Caco-2 (cell line): ENCODE measurements around the gene HEBP1. TPM values are rescaled to one million over a fixed set of nuclear protein-coding genes. Genes with fewer than 3 reads are reported as not detected.

Experiments
- BruUV-seq: library from RNA; stranded (reverse); fragments of 400-500 nt; replicated peaks from 2 replicates; lab custom pipeline; 2021; lab: Mats Ljungman, UMichigan
- CTCF ChIA-PET: fragments of 300-600 bp; sonication (Branson Sonifier 250); formaldehyde crosslinking; loops from one replicate; lab custom pipeline; 2022; ENCODE audit warnings: antibody characterized with exemption; lab: Charles Lee
- POLR2A ChIA-PET: fragments of 300-600 bp; sonication (Branson Sonifier 250); formaldehyde crosslinking; loops from one replicate; lab custom pipeline; 2022; ENCODE audit warnings: antibody characterized with exemption; lab: Charles Lee
- DNase-seq, 2 experiments: peaks; one replicate each; pipeline versions ENCODE4 v3.0.0 to v3.0.0-alpha.2; 2020 to 2022
- H3K27me3 ChIP-seq: replicated peaks from 2 replicates; pipeline ENCODE4 v1.6.0; 2011; ENCODE audit warnings: low read length; ENCODE audit not compliant: control insufficient read depth, insufficient read depth
- H3K36me3 ChIP-seq: 2 replicates; pipeline ENCODE4 v1.5.1; 2011; ENCODE audit warnings: low read length; ENCODE audit not compliant: control insufficient read depth, insufficient read depth
- H3K4me1 ChIP-seq: fragments of 250-450 bp; sonication (Bioruptor Pico); 2 replicates; pipeline ENCODE4 v1.5.1; 2020; ENCODE audit warnings: mild to moderate bottlenecking
- H3K4me3 ChIP-seq: 2 replicates; pipeline ENCODE4 v1.5.1; 2011; ENCODE audit warnings: low read depth, mild to moderate bottlenecking, control low read depth, low read length
- H3K9me3 ChIP-seq: fragments of 250-450 bp; sonication (Bioruptor Pico); 2 replicates; pipeline ENCODE4 v1.5.1; 2020; ENCODE audit warnings: mild to moderate bottlenecking, moderate library complexity
- H3K27ac Mint-ChIP-seq: one replicate; pipeline ENCODE4 v1.8.0; 2022; ENCODE audit warnings: mixed read lengths; ENCODE audit not compliant: unreplicated experiment
- H3K27me3 Mint-ChIP-seq: one replicate; pipeline ENCODE4 v1.8.0; 2022; ENCODE audit warnings: mixed read lengths; ENCODE audit not compliant: insufficient read depth, unreplicated experiment
- H3K36me3 Mint-ChIP-seq: one replicate; pipeline ENCODE4 v1.8.0; 2022; ENCODE audit warnings: mild to moderate bottlenecking, mixed read lengths; ENCODE audit not compliant: insufficient read depth, unreplicated experiment
- H3K4me1 Mint-ChIP-seq: one replicate; pipeline ENCODE4 v1.8.0; 2022; ENCODE audit warnings: low read depth, mixed read lengths; ENCODE audit not compliant: unreplicated experiment
- H3K4me3 Mint-ChIP-seq: one replicate; pipeline ENCODE4 v1.8.0; 2022; ENCODE audit warnings: mild to moderate bottlenecking, moderate library complexity, mixed read lengths; ENCODE audit not compliant: unreplicated experiment
- H3K9me3 Mint-ChIP-seq: one replicate; pipeline ENCODE4 v1.8.0; 2022; ENCODE audit warnings: mixed read lengths; ENCODE audit not compliant: unreplicated experiment
- intact Hi-C: fragments of 100-400 bp; cut with micrococcal nuclease; formaldehyde crosslinking; loops from one replicate; pipeline ENCODE4 v1.10.0; 2022; ENCODE audit not compliant: unreplicated experiment
- total RNA-seq: library from RNA; stranded (reverse); gene quantifications from 2 replicates; pipeline ENCODE4 v1.2.3, GENCODE V29; 2022
- TF ChIP-seq, protein P1 (sequence below), 2 experiments: fragments of 200-600 bp in 1 of 2; IDR thresholded peaks; 1 replicate in 1 of 2; 2 replicates in 1 of 2; pipeline versions ENCODE4 v1.5.1 to v1.8.0; 2011 to 2022; ENCODE audit warnings: antibody characterized with exemption in 1 of 2, control low read depth in 1 of 2, inconsistent platforms in 1 of 2, low read depth in 1 of 2, low read length in 1 of 2, mild to moderate bottlenecking in 1 of 2, moderate library complexity in 1 of 2; ENCODE audit not compliant: insufficient read depth in 1 of 2, severe bottlenecking in 1 of 2, unreplicated experiment in 1 of 2

HEBP1 gene
- total RNA-seq, 1 experiment from 2014 or later, result 55.8 TPM

DNA sequence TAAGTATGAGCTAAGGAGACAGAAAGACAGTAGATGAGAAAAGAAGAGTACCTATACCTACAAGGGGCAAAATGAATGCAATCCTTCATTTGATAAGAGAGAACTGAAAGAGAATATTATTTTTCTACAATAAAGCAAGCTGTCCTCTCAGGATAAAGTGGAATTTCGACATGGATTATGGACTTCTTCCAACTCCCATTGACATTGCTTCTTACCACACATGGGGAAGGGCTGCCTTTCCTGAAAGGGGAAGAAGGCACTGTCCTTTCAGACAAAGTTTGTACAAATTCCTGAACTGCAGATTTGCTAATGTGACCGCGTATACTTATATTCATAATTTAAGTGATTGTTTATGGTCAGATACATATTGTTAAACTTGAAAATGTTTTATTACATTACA is 4.3 kb upstream of the HEBP1 start:
- Histone ChIP-seq H3K4me3 (no peak overlapping the region), H3K9me3 (no peaks in the 10 kb centered on the region), H3K36me3 (no peaks in the 10 kb centered on the region), H3K27me3 (no peaks in the 10 kb centered on the region), H3K4me1 (peaks cover 5% of the 10 kb centered on the region; the same call in 1 of the 2 replicates)
- no peaks in the 10 kb centered on the region for H3K27me3 Mint-ChIP-seq
- intact Hi-C loops, result no loop called here
- H3K4me3 Mint-ChIP-seq, result no peak overlapping the region
- no peaks in the 10 kb centered on the region for H3K36me3 Mint-ChIP-seq
- TF ChIP-seq, protein P1, sequence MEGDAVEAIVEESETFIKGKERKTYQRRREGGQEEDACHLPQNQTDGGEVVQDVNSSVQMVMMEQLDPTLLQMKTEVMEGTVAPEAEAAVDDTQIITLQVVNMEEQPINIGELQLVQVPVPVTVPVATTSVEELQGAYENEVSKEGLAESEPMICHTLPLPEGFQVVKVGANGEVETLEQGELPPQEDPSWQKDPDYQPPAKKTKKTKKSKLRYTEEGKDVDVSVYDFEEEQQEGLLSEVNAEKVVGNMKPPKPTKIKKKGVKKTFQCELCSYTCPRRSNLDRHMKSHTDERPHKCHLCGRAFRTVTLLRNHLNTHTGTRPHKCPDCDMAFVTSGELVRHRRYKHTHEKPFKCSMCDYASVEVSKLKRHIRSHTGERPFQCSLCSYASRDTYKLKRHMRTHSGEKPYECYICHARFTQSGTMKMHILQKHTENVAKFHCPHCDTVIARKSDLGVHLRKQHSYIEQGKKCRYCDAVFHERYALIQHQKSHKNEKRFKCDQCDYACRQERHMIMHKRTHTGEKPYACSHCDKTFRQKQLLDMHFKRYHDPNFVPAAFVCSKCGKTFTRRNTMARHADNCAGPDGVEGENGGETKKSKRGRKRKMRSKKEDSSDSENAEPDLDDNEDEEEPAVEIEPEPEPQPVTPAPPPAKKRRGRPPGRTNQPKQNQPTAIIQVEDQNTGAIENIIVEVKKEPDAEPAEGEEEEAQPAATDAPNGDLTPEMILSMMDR (IDR thresholded peaks at IDR 0.05; ENCODE audit: insufficient read depth in 1 of 2, low read depth in 1 of 2, low read length in 1 of 2, severe bottlenecking in 1 of 2, unreplicated experiment in 1 of 2), result no peak
- CTCF ChIA-PET, result no interaction called here
- peaks cover under 1% of the 10 kb centered on the region for H3K4me1 Mint-ChIP-seq
- no peak for DNase-seq
- POLR2A ChIA-PET, result no interaction called here
- BruUV-seq, result no TSS peak
- H3K9me3 Mint-ChIP-seq, result no peaks in the 10 kb centered on the region
- H3K27ac Mint-ChIP-seq, result no peak overlapping the region

DNA sequence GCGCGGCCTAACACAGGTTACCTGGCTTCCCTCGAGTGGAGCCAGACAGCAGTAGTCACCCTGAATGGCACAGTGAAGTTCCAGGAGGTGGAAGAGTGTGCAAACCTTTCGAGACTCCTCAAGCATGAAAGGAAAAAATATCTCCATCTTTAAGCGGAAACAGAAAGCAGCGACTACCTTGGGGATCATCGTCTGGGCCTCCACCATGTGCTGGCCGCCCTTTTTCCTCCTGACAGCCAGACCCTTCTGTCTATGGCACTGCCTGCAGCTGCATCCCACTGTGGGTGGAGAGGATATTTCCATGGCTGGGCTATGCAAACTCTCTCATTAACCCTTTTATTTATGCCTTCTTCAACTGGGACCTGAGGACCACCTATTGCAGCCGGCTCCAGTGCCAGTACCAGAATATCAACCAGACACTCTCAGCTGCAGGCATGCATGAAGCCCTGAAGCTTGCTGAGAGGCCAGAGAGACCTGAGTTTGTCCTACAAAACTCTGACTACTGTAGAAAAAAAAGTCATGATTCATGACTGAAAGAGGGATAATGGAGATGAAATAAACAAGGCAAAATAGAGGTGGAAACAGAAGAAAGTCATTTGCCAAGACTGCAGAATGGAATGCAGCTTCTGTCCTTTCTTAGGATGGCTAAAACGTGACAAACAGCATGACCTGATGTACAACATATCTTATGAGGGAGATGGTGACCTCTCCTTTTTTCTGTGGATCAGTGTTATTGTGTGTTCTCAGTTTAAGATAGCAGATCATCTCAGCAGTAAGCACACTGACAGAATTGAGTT is 2.4 kb upstream of the HEBP1 start:
- Mint-ChIP-seq H3K9me3 (no peaks in the 10 kb centered on the region), H3K4me3 (peak overlapping the region; percentile 75), H3K27me3 (no peaks in the 10 kb centered on the region), H3K27ac (no peak overlapping the region), H3K4me1 (peaks cover 19% of the 10 kb centered on the region), H3K36me3 (no peaks in the 10 kb centered on the region)
- H3K4me3 ChIP-seq, result no peak overlapping the region
- H3K4me1 ChIP-seq, result peaks cover 24% of the 10 kb centered on the region
- H3K9me3 ChIP-seq, result no peaks in the 10 kb centered on the region
- BruUV-seq, result no TSS peak
- POLR2A ChIA-PET, result no interaction called here
- H3K27me3 ChIP-seq, result no peaks in the 10 kb centered on the region
- intact Hi-C loops, result no loop called here
- H3K36me3 ChIP-seq, result no peaks in the 10 kb centered on the region
- DNase-seq, result no peak
- CTCF ChIA-PET, result interaction anchor here (1.5 kb wide), 1 partner anchor 212 kb away, joined by 3 read pairs; no protein-coding TSS in a partner anchor
- TF ChIP-seq, protein P1 (IDR thresholded peaks at IDR 0.05; ENCODE audit: insufficient read depth in 1 of 2, low read depth in 1 of 2, low read length in 1 of 2, severe bottlenecking in 1 of 2, unreplicated experiment in 1 of 2), result no peak

DNA sequence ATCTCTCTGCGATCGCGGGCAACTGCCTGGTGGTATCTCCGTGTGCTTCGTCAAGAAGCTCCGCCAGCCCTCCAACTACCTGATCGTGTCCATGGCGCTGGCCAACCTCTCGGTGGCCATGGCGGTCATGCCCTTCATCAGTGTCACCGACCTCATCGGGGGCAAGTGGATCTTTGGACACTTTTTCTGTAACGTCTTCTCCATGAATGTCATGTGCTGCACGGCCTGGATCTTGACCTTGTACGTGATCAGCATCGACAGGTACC is 1.6 kb upstream of the HEBP1 start:
- no peaks in the 10 kb centered on the region for H3K9me3 ChIP-seq
- peaks cover 25% of the 10 kb centered on the region for H3K4me1 Mint-ChIP-seq
- POLR2A ChIA-PET, result no interaction called here

More for the DNA sequence above, 1.6 kb upstream of the HEBP1 start:
- Mint-ChIP-seq H3K36me3 (no peaks in the 10 kb centered on the region), H3K9me3 (no peaks in the 10 kb centered on the region), H3K27ac (no peak overlapping the region), H3K27me3 (no peaks in the 10 kb centered on the region), H3K4me3 (peak overlapping the region; percentile 75)
- DNase-seq, result no peak
- TF ChIP-seq, protein P1 (IDR thresholded peaks at IDR 0.05; ENCODE audit: insufficient read depth in 1 of 2, low read depth in 1 of 2, low read length in 1 of 2, severe bottlenecking in 1 of 2, unreplicated experiment in 1 of 2), result no peak
- Histone ChIP-seq H3K4me1 (peaks cover 25% of the 10 kb centered on the region), H3K4me3 (peak overlapping the region; percentile 85), H3K27me3 (no peaks in the 10 kb centered on the region), H3K36me3 (no peaks in the 10 kb centered on the region)
- intact Hi-C loops, result loop anchor here (1.0 to 2.0 kb wide), 2 partner anchors 43 to 211 kb away; partner anchors contain the start of gene FAM234B
- CTCF ChIA-PET, result interaction anchor here (1.5 kb wide), 1 partner anchor 212 kb away, joined by 3 read pairs; no protein-coding TSS in a partner anchor
- BruUV-seq, result no TSS peak
